ENCODE data around the gene MAP3K4.
"Not testable (repeated sequence)": the region's sequence is repeated elsewhere in the genome, so short reads cannot be mapped to it uniquely, and the experiment has no call there.

MAP3K4 gene

DNA sequence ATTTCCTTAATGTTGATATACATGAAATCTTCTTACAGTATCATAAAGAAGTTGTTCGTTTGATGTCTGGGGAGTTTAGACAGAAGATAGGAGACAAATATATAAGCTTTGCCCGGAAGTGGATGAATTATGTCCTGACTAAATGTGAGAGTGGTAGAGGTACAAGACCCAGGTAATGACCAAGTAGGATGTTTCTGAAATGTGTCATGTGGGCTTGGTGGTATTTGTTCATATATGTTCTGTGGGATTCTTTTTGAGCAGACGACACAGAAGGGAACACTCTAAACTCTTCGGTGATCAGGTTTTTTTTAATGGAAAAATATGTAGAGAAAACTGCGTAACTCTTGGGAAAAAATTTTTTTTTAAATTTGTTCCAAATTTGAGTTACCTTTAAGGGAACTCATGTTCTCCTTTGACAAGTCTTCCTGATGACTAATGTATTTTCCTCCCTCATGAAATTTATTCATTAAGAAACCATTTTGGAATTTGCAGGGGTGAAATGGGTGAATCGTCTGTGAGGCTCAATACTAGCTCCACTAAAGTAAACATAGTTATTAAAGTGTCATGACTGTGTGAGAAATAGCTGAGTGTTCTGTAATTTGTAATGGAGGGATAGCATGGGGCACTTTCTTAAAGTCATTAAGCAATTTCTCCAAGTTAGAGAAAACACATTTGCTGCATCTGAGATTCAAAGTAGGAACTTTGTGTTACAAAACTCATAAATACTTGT, 100.6 kb downstream of the MAP3K4 start:
- DNase-seq = no peak

DNA sequence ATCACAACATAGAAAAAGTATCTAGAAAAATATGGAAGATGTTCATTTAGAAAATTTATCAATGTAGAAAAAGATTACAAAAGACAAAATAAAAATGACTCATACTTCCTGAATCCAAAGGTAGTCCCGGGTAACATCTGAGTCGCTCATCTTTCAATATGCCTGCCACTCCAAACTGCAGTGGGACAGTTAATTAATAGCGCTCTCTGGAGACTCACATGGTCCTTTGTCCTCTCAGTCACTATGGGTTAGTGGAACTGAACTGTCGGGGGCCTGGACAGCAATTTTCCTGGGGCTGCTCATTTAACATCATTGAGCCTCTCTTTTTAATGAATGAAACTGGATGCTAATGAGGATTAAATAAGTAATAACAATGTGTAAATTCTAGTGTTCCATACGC, 103.4 kb downstream of the MAP3K4 start:
- DNase-seq = no peak

DNA sequence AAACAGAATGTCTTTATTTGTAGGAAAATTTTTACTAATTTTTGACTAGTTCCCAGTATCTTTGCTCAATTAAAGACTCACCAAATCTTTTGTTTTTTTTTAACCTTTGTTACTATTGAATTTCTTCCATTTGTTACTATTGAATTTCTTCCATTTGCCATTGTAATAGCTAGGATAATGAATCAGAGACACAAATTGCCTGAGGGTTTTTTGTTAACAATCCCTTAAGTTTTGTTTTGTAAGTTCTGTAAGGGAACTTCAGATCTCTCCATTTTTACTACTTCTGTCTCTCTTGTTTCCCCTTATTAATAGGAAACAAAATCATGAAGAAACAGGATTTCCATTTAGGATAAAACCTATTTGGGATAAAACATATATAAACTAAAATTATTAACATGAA, 104.3 kb downstream of the MAP3K4 start:
- no peak for DNase-seq

- no peak for DNase-seq
These were observed 108.5 kb downstream of the MAP3K4 start for GRCh38 chr6:161100072-161100471.

- no peak for DNase-seq
These were observed 109.9 kb downstream of the MAP3K4 start for GRCh38 chr6:161101517-161101916.

- no peak for DNase-seq
These were observed 111.9 kb downstream of the MAP3K4 start for GRCh38 chr6:161103475-161103874.

DNA sequence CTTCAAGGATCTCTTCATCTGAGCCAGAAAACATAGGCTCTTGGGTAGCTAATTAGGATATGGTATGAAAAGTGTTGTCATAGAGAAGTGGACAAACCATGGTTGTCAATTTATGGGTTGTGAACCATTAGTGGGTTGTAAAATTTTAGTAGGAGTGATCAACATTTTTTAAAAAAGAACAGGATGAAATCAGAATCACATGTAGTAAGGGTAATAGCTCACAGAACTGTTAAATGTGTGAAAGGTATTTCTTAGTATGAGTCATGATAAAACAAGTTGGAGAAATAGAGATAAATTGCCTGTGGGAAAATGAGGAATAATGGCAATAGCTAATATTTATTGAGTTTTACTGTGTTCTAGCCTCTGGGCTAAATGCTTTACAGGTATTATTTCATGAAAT, 113.4 kb downstream of the MAP3K4 start:
- no peak for DNase-seq

DNA sequence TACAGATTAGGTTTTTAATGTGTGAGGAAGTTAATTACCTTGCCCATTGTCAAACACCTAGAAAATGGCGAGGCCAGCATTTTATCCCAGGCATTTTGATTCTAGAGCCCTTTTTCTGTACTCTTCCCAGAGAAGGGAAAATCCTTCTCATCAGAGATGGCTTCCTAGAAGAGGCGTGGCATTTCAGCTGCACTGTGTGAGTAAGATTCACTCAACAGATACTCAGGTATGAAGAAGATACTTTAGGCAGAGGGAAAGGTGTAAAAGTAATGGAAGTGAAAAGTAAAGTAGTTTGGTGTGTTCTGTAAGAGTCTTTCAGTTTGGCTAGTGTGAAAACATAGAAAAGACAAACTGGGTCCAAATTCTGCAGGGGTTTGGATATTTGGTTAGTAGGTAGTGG, 113.8 kb downstream of the MAP3K4 start:
- no peak for DNase-seq

DNA sequence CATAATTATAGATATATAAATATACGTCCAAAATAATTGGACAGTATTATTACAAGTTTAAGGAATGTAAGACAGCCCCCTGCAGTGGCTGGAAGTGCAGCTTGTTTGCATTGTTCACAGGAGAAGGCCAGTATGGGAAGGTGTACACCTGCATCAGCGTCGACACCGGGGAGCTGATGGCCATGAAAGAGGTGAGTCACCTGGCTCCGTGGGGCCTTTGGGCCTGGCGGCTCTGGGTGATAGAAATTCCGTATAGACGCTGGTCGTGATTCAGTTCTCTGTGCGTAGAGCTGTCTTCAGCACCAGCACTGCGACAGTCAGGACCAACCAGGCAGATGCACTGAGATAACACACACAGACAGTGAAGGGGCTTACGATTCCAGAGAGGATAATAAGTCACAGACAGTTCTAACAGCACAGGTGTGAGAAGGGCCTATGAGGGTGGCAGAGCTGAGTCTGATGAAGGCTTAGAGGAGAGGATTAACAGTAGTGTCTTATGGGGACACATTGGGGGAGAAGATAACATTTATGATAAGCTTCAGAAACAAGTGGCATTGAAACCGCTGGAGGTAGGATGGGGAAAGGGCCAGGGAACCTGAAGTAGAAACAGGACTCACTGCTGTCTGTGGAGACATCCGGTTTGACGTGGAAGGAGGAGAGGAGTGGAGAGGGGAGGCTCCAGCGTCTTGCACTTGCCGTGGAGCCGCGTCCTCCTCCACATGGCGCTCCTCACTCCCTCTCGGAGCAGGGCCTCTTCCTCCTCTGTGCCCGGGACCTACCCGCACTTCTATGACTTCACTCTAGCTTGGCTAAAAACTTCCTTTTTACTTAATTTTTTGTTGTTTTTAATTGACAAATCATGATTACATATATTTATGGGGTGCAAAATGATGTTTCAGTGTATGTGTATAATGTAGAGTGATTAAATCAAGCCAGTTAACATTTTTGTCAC, 116.5 kb downstream of the MAP3K4 start:
- no peak for DNase-seq

DNA sequence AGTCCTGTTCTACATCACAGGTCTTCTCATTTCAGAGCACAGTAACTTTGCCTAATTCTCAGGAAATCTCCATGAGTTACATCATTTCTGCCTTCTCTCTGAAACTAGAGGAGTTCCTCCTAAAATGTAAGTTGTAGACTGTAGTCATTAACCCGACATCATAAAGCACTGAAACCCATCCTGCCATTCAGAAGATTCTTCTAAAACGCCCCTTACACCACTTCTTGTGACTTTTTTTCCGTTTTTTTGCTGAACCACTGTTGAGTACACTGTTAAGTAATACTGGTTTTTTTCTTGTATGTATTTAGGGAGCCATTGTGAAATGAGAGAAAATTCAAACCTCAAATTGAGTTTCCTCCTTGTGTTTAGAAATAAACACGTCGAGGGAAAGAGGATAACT, 117.3 kb downstream of the MAP3K4 start:
- DNase-seq = no peak

- DNase-seq = no peak
These were observed 117.8 kb downstream of the MAP3K4 start for GRCh38 chr6:161109366-161109765.

DNA sequence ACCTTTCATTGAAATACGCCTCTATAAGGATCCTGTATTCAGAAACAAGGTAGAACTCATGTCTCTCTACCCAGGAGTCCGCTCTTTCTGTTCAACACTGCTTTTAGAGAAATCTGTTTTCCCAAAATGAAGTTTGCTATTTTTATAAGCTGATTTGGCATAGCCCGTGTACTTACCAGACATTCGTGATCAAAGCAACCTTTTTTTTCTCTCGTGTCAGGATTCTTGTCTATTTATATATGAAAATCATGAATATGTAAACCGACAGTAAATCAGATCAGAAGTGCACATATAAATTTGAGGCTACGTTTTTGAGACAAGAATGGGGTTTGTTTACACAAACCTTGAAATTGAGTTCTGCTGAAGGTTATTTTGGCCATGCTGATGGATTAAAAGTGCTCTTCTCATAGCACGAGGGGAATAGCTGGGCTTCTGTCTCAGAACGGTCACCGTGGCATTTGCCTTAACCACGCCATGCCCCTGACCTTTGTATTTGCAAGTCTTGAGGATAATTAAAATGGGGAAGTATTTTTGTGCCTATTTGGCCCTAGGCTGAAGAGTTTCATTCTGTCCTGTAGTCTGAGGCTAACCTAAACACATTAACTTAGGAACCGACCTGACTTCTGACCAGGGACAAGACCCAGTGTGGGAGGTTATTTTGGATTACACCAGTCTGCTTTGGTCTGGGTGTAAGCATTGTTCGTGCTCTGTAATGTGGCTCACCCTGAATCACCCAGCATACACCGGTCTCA, 118.6 kb downstream of the MAP3K4 start:
- no peak for DNase-seq

DNA sequence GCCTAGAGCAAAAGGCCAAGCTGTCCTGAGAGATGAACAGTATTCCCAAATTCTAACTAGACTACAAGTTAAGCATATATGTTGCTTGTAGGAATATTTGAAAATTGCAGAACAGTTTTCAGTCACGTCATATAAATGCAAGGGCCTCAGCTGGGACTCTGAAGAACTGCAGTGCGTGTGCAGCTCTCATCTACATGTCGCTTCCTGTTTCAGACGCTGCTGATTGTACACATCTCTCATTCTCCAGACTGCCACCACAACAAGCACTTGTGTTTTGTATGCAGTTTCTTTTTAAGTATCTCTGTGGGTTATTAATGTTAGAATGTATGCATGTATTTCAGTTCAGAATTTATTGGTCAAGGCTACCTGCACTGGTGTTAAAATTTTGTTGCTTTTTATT, 119.7 kb downstream of the MAP3K4 start:
- DNase-seq = no peak

GRCh38 chr6:161115468-161115867, 123.9 kb downstream of the MAP3K4 start:
- no peak for DNase-seq

DNA sequence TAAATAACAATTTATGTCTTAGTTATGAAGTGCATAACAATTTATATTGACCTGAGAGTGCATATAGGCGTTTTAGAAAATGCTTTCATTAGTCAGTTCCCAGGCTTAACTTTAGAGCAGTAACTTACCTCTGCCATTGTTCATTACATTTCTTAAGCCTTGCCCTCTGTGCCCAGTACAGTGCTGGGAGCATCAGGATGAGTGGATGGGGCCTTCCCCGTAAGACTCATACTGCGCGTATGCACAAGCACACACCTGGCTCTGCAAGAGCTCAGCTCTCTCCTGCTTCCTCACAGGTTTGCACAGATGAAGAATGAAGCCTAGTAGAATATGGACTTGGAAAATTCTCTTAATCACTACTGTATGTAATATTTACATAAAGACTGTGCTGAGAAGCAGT, 125.0 kb downstream of the MAP3K4 start:
- no peak for DNase-seq

DNA sequence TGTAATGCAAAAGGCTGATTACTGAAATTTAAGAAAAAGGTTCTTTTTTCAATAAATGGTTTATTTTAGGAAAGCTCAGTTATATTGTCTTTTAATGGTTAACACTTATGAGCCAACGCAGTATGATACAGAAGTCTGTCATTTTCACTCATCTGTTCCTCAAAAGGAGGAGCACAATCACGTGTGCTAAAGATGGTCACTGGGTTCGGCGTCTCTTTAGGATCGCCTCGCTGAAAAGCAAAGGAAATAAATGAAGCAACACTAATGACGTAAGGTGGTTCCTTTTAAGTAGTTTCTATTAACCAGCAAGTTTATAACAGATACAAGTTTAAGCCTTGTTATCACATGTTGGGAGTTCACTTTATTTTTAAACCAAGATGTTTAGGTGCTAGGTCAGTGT, 125.7 kb downstream of the MAP3K4 start:
- no peak for DNase-seq

- DNase-seq = no peak
These were observed 126.4 kb downstream of the MAP3K4 start for GRCh38 chr6:161117942-161118341.

DNA sequence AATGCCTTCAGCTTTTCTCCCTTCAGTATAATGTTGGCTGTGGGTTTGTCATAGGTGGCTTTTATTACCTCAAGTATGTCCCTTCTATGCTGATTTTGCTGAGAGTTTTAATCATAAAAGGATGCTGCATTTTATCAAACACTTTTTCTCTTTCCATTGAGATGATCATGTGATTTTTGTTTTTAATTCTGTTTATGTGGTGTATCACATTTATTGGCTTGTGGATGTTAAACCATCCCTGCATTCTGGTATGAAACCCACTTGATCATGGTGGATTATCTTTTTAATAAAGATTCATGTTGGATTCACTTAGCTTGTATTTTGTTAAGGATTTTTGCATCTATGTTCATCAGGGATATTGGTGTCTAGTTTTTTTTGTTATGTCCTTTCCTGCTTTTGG, 131.8 kb downstream of the MAP3K4 start:
- not testable (repeated sequence) for DNase-seq

GRCh38 chr6:161125591-161125990, 134.0 kb downstream of the MAP3K4 start:
- no peak for DNase-seq

GRCh38 chr6:161127071-161127740, 135.6 kb downstream of the MAP3K4 start:
- no peak for DNase-seq

GRCh38 chr6:161128230-161128629, 136.7 kb downstream of the MAP3K4 start:
- no peak for DNase-seq

DNA sequence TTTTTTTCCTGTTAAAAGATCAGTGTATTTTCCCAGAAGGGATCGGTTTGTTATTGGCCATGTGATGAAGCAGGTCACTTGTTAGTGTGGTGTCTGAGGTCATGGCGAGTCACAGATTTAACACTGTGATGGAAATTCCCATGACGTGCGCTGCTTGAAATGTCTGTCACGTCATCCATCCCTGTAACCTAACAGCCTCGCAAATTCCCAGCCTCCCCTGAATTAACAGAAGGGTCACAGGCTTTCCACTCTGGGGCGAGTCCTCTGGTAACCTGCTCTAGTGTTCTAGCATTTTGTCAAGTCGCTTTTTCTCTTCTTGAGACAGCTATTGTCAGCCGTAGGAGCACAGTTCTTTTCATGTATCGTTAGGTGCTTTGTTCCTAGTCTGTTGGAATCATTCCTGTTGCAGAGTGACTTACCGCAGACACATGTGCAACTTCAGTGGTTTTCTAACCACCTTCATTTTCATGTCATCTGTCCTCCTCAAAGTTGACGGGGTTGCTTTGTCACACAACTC, 137.2 kb downstream of the MAP3K4 start:
- DNase-seq = no peak

DNA sequence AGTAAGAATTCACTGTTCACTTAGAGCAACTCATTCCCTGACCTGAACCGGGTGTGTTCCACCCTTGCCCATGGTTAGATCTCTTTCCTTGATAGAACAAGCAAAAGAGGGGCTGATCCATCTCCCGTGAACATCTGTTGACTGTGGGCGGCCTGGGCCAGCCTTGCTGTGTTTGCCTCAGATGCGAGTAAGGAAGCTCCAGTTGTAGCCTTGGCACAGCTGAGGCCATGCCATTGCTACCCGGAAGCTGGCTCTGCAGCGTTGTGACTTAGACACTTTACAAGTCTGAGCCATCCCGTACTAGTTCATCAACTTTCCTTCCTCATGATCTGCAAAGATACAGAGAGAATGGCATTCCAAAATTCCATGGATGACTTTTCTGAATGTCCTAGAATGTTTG, 139.0 kb downstream of the MAP3K4 start:
- DNase-seq = no peak

Measured in activated naive CD4-positive, alpha-beta T cell (primary cell).